ENCODE data around the gene LFNG.

LFNG gene

GRCh38 chr7:2518737-2519118 is 846 bp upstream of the LFNG start:
- no peak for DNase-seq

GRCh38 chr7:2520131-2520760 is 672 bp downstream of the LFNG start:
- DNase-seq, result no peak

- DNase-seq, result no peak
These were observed 1.3 kb downstream of the LFNG start for GRCh38 chr7:2520761-2521290.

- no peak for DNase-seq
These were observed 1.8 kb downstream of the LFNG start for GRCh38 chr7:2521341-2521745.

GRCh38 chr7:2521952-2522591 is 2.5 kb downstream of the LFNG start:
- DNase-seq, result no peak

- DNase-seq, result no peak
These were observed 3.3 kb downstream of the LFNG start for GRCh38 chr7:2522780-2523433.

GRCh38 chr7:2523461-2523936 is 3.9 kb downstream of the LFNG start:
- DNase-seq, result no peak

GRCh38 chr7:2523941-2524807 is 4.6 kb downstream of the LFNG start:
- no peak for DNase-seq

- DNase-seq, result no peak
These were observed 5.5 kb downstream of the LFNG start for GRCh38 chr7:2524808-2525657.

- no peak for DNase-seq
These were observed 6.4 kb downstream of the LFNG start for GRCh38 chr7:2525658-2526630.

GRCh38 chr7:2526659-2527504 is 7.3 kb downstream of the LFNG start:
- DNase-seq, result no peak

- DNase-seq, result no peak
These were observed 8.2 kb downstream of the LFNG start for GRCh38 chr7:2527505-2528467.

GRCh38 chr7:2528481-2529095 is 9.0 kb downstream of the LFNG start:
- DNase-seq, result no peak

- DNase-seq, result no peak
These were observed 9.8 kb downstream of the LFNG start for GRCh38 chr7:2529161-2530070.

GRCh38 chr7:2530071-2530987 is 10.8 kb downstream of the LFNG start:
- no peak for DNase-seq
